ENCODE data around the gene TMEM255B. TPM values are rescaled to one million over a fixed set of nuclear protein-coding genes. Genes with fewer than 3 reads are reported as not detected.

TMEM255B gene
- total RNA-seq, 1 donor from 2014 or later = 1.5 TPM

GRCh38 chr13:113734099-113734825 lies 24.8 kb upstream of the TMEM255B start:
- Mint-ChIP-seq H3K27me3 (no peaks in the 10 kb centered on the region), H3K4me3 (ENCODE audit: low read depth) (no peak overlapping the region), H3K27ac (no peak overlapping the region), H3K36me3 (ENCODE audit: insufficient read depth) (no peaks in the 10 kb centered on the region), H3K4me1 (ENCODE audit: low read depth) (no peaks in the 10 kb centered on the region), H3K9me3 (ENCODE audit: low read depth) (no peaks in the 10 kb centered on the region)
- TF ChIP-seq CTCF (IDR thresholded peaks at IDR 0.05; ENCODE audit: unreplicated experiment) = no peak
- no peak for DNase-seq (ENCODE audit: low spot score, unreplicated experiment)

GRCh38 chr13:113734826-113735125 lies 24.2 kb upstream of the TMEM255B start:
- Mint-ChIP-seq H3K27ac (no peak overlapping the region), H3K27me3 (no peaks in the 10 kb centered on the region), H3K4me3 (ENCODE audit: low read depth) (no peak overlapping the region), H3K36me3 (ENCODE audit: insufficient read depth) (no peaks in the 10 kb centered on the region), H3K4me1 (ENCODE audit: low read depth) (no peaks in the 10 kb centered on the region), H3K9me3 (ENCODE audit: low read depth) (no peaks in the 10 kb centered on the region)
- no peak for TF ChIP-seq CTCF (IDR thresholded peaks at IDR 0.05; ENCODE audit: unreplicated experiment)
- DNase-seq (ENCODE audit: low spot score, unreplicated experiment) = no peak

GRCh38 chr13:113735194-113735593 lies 23.8 kb upstream of the TMEM255B start:
- no peak overlapping the region for H3K27ac Mint-ChIP-seq
- H3K36me3 Mint-ChIP-seq (ENCODE audit: insufficient read depth) = no peaks in the 10 kb centered on the region
- no peaks in the 10 kb centered on the region for H3K4me1 Mint-ChIP-seq (ENCODE audit: low read depth)
- no peak overlapping the region for H3K4me3 Mint-ChIP-seq (ENCODE audit: low read depth)
- no peaks in the 10 kb centered on the region for H3K27me3 Mint-ChIP-seq
- no peak for TF ChIP-seq CTCF (IDR thresholded peaks at IDR 0.05; ENCODE audit: unreplicated experiment)
- DNase-seq (ENCODE audit: low spot score, unreplicated experiment) = no peak
- H3K9me3 Mint-ChIP-seq (ENCODE audit: low read depth) = no peaks in the 10 kb centered on the region

GRCh38 chr13:113735750-113736149 lies 23.3 kb upstream of the TMEM255B start:
- no peak for TF ChIP-seq CTCF (IDR thresholded peaks at IDR 0.05; ENCODE audit: unreplicated experiment)
- no peak for DNase-seq (ENCODE audit: low spot score, unreplicated experiment)
- Mint-ChIP-seq H3K4me3 (ENCODE audit: low read depth) (no peak overlapping the region), H3K36me3 (ENCODE audit: insufficient read depth) (no peaks in the 10 kb centered on the region), H3K9me3 (ENCODE audit: low read depth) (no peaks in the 10 kb centered on the region), H3K27ac (no peak overlapping the region), H3K4me1 (ENCODE audit: low read depth) (no peaks in the 10 kb centered on the region), H3K27me3 (peaks cover 2% of the 10 kb centered on the region)

GRCh38 chr13:113736258-113736731 lies 22.7 kb upstream of the TMEM255B start:
- no peaks in the 10 kb centered on the region for H3K36me3 Mint-ChIP-seq (ENCODE audit: insufficient read depth)
- no peak overlapping the region for H3K27ac Mint-ChIP-seq
- H3K9me3 Mint-ChIP-seq (ENCODE audit: low read depth) = no peaks in the 10 kb centered on the region
- peaks cover under 1% of the 10 kb centered on the region for H3K4me1 Mint-ChIP-seq (ENCODE audit: low read depth)
- peaks cover 2% of the 10 kb centered on the region for H3K27me3 Mint-ChIP-seq
- DNase-seq (ENCODE audit: low spot score, unreplicated experiment) = no peak
- no peak for TF ChIP-seq CTCF (IDR thresholded peaks at IDR 0.05; ENCODE audit: unreplicated experiment)
- no peak overlapping the region for H3K4me3 Mint-ChIP-seq (ENCODE audit: low read depth)
